NT2/D1 (cell line): ENCODE results near the gene EPX.
A peak's percentile ranks its signal among the peaks of the same experiment; 100 is the strongest.

Source experiments
- DNase-seq: peaks from one replicate; pipeline ENCODE4 v3.0.0-alpha.2; 2011; ENCODE audit warnings: low read depth, low spot score
- H3K27me3 ChIP-seq: 2 replicates; pipeline ENCODE4 v1.6.0; 2011; ENCODE audit warnings: mild to moderate bottlenecking; ENCODE audit not compliant: insufficient read length, insufficient read depth
- H3K36me3 ChIP-seq: 2 replicates; pipeline ENCODE4 v1.6.1; 2011; ENCODE audit warnings: mild to moderate bottlenecking, low read length, mixed read lengths; ENCODE audit not compliant: insufficient read depth, insufficient read length
- H3K4me1 ChIP-seq: 2 replicates; pipeline ENCODE4 v1.5.1; 2011; ENCODE audit not compliant: insufficient read depth, insufficient read length
- H3K4me3 ChIP-seq: 2 replicates; pipeline ENCODE4 v1.5.1; 2011; ENCODE audit warnings: low read depth; ENCODE audit not compliant: insufficient read length
- H3K9ac ChIP-seq: 2 replicates; pipeline ENCODE4 v1.6.0; 2011; ENCODE audit warnings: low read depth; ENCODE audit not compliant: insufficient read length
- H3K9me3 ChIP-seq: 2 replicates; pipeline ENCODE4 v1.5.1; 2011; ENCODE audit warnings: mild to moderate bottlenecking, low read length; ENCODE audit not compliant: insufficient read depth
- SUZ12 ChIP-seq: IDR thresholded peaks from 2 replicates; pipeline ENCODE4 v1.6.1; 2011; ENCODE audit not compliant: insufficient read length, insufficient read depth; ENCODE audit errors: extremely low read depth
- YY1 ChIP-seq: IDR thresholded peaks from 2 replicates; pipeline ENCODE4 v1.6.1; 2011; ENCODE audit not compliant: insufficient read length, insufficient read depth
- ZNF274 ChIP-seq: IDR thresholded peaks from 2 replicates; pipeline ENCODE4 v1.6.1; 2011; ENCODE audit warnings: mild to moderate bottlenecking, low read depth, low read length

EPX gene

GRCh38 chr17:58215685-58216084 lies 23.2 kb downstream of the EPX start:
- DNase-seq, result no peak
- peaks cover 51% of the 10 kb centered on the region for H3K36me3 ChIP-seq
- TF ChIP-seq ZNF274, result no peak
- no peak for TF ChIP-seq SUZ12
- no peak for TF ChIP-seq YY1
- no peaks in the 10 kb centered on the region for H3K27me3 ChIP-seq
- H3K4me1 ChIP-seq, result no peaks in the 10 kb centered on the region
- H3K4me3 ChIP-seq, result no peak overlapping the region
- no peak overlapping the region for H3K9ac ChIP-seq
- no peaks in the 10 kb centered on the region for H3K9me3 ChIP-seq

GRCh38 chr17:58217766-58218165 lies 25.2 kb downstream of the EPX start:
- H3K4me1 ChIP-seq, result no peaks in the 10 kb centered on the region
- H3K9me3 ChIP-seq, result no peaks in the 10 kb centered on the region
- no peak for DNase-seq
- no peak overlapping the region for H3K9ac ChIP-seq
- no peak overlapping the region for H3K4me3 ChIP-seq
- no peaks in the 10 kb centered on the region for H3K27me3 ChIP-seq
- no peak for TF ChIP-seq SUZ12
- TF ChIP-seq ZNF274, result no peak
- no peak for TF ChIP-seq YY1
- peaks cover 34% of the 10 kb centered on the region for H3K36me3 ChIP-seq

- peak within 1 kb of the TSS; percentile 91 for H3K9ac ChIP-seq
- no peaks in the 10 kb centered on the region for H3K9me3 ChIP-seq
- no peak for TF ChIP-seq SUZ12
- TF ChIP-seq ZNF274, result no peak
- TF ChIP-seq YY1, result peak; percentile 86
- peak within 1 kb of the TSS; percentile 94 for H3K4me3 ChIP-seq
- H3K4me1 ChIP-seq, result no peaks in the 10 kb centered on the region
- no peaks in the 10 kb centered on the region for H3K27me3 ChIP-seq
- peaks cover 20% of the 10 kb centered on the region for H3K36me3 ChIP-seq
- peak; percentile 86 for DNase-seq
Measured at GRCh38 chr17:58219007-58219788, 26.7 kb downstream of the EPX start, which contains the start of gene MKS1. Gene MKS1 (minus strand): TSS chr17:58219255. CDS start chr17:58219230, 25 bp downstream.

GRCh38 chr17:58219789-58220183 lies 27.3 kb downstream of the EPX start:
- Histone ChIP-seq H3K9ac (no peak overlapping the region), H3K36me3 (peaks cover 16% of the 10 kb centered on the region), H3K9me3 (no peaks in the 10 kb centered on the region), H3K27me3 (no peaks in the 10 kb centered on the region), H3K4me1 (no peaks in the 10 kb centered on the region), H3K4me3 (no peak overlapping the region)
- DNase-seq, result no peak
- no peak for TF ChIP-seq YY1
- no peak for TF ChIP-seq SUZ12
- no peak for TF ChIP-seq ZNF274

- no peak overlapping the region for H3K4me3 ChIP-seq
- no peaks in the 10 kb centered on the region for H3K27me3 ChIP-seq
- H3K9me3 ChIP-seq, result peaks cover 7% of the 10 kb centered on the region; the same call in 1 of the 2 replicates
- TF ChIP-seq SUZ12 (no peak), ZNF274 (no peak), YY1 (no peak)
- no peaks in the 10 kb centered on the region for H3K36me3 ChIP-seq
- H3K9ac ChIP-seq, result no peak overlapping the region
- no peak for DNase-seq
- no peaks in the 10 kb centered on the region for H3K4me1 ChIP-seq
Measured at GRCh38 chr17:58224315-58224714, 31.8 kb downstream of the EPX start.

GRCh38 chr17:58227733-58228132 lies 35.2 kb downstream of the EPX start:
- Histone ChIP-seq H3K4me3 (no peak overlapping the region), H3K9ac (no peak overlapping the region), H3K36me3 (no peaks in the 10 kb centered on the region), H3K9me3 (peaks cover 7% of the 10 kb centered on the region; the same call in 1 of the 2 replicates), H3K27me3 (no peaks in the 10 kb centered on the region), H3K4me1 (no peaks in the 10 kb centered on the region)
- TF ChIP-seq ZNF274 (no peak), SUZ12 (no peak)
- DNase-seq, result no peak

- no peak for DNase-seq
- Histone ChIP-seq H3K9ac (no peak overlapping the region), H3K9me3 (peaks cover 7% of the 10 kb centered on the region; the same call in 1 of the 2 replicates), H3K4me3 (no peak overlapping the region), H3K36me3 (no peaks in the 10 kb centered on the region), H3K27me3 (no peaks in the 10 kb centered on the region), H3K4me1 (no peaks in the 10 kb centered on the region)
- TF ChIP-seq ZNF274, result no peak
- no peak for TF ChIP-seq SUZ12
- TF ChIP-seq YY1, result no peak
Measured at GRCh38 chr17:58228679-58229078, 36.2 kb downstream of the EPX start.
